ENCODE measurements around the gene SNRPA. TPM values are rescaled to one million over a fixed set of nuclear protein-coding genes. Genes with fewer than 3 reads are reported as not detected.
A peak's percentile ranks its signal among the peaks of the same experiment; 100 is the strongest.

SNRPA gene
- 114 TPM for polyA plus RNA-seq (2012; ENCODE audit: insufficient read length, low read depth)

DNA sequence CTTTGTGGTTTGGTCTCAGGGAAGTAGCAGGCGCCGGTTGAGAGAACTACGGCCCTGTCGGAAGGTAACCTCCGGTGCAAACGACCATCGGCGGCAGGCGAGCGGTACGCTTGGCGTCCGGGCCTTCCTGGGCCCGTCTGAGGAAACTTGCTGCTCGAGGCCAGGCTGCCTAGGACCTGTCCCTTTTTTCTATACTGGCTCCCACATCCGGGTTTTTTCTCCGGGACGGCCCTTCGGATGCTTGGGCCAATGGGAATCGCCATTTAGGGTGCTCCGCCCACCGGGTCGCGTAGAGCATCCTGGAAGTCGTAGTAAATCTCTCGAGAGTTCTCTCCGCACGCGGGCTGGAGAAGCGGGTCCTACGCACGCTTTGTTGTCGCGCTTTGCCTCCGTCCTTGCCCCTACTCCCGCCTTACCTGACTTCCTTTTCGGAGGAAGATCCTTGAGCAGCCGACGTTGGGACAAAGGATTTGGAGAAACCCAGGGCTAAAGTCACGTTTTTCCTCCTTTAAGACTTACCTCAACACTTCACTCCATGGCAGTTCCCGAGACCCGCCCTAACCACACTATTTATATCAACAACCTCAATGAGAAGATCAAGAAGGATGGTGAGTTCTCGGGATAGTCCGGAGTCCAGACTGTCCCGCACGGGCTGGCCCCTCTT lies at the start of gene SNRPA:
TSS of gene SNRPA (plus strand) at position 330 of the 664 bp plus-strand sequence. CDS start at position 536, 206 bp downstream.
- no peak for TF ChIP-seq FOXP2 (optimal IDR thresholded peaks at IDR 0.05; ENCODE audit: borderline replicate concordance, extremely low read depth, extremely low read length, insufficient read depth)
- peak; percentile 77; the same call in 1 of the 2 replicates for TF ChIP-seq SIN3A (IDR thresholded peaks at IDR 0.05; ENCODE audit: borderline replicate concordance, insufficient read depth, low read length)
- peak; percentile 91 for TF ChIP-seq POLR2AphosphoS5 (IDR thresholded peaks at IDR 0.05; ENCODE audit: low read depth, low read length)
- peak; percentile 68; the same call in 1 of the 2 replicates for TF ChIP-seq TAF1 (IDR thresholded peaks at IDR 0.05; ENCODE audit: borderline replicate concordance, insufficient read depth, low read length)

DNA sequence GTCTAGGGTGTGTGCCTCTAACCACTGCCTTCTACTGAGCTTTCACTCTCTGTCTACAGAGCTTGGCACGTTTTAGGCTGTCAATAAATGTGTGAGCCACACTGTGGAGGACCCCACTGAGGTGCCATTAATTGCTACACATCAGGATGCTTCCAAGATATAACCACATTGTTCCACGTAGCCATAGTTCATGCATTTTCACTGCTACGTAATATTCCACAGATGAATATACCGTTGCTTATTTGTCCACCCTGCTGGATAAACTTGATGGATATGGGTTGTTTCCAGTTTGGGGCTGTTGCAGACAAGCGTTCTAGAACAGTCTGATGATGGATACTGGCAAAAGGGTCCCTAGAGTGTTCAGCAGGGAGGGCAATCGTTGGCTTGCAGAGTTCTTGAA lies 49.2 kb upstream of the SNRPA start:
- TF ChIP-seq FOXP2 (optimal IDR thresholded peaks at IDR 0.05; ENCODE audit: borderline replicate concordance, extremely low read depth, extremely low read length, insufficient read depth): no peak
- no peak for TF ChIP-seq TAF1 (IDR thresholded peaks at IDR 0.05; ENCODE audit: borderline replicate concordance, insufficient read depth, low read length)
- TF ChIP-seq POLR2AphosphoS5 (IDR thresholded peaks at IDR 0.05; ENCODE audit: low read depth, low read length): no peak
- TF ChIP-seq, protein P1, sequence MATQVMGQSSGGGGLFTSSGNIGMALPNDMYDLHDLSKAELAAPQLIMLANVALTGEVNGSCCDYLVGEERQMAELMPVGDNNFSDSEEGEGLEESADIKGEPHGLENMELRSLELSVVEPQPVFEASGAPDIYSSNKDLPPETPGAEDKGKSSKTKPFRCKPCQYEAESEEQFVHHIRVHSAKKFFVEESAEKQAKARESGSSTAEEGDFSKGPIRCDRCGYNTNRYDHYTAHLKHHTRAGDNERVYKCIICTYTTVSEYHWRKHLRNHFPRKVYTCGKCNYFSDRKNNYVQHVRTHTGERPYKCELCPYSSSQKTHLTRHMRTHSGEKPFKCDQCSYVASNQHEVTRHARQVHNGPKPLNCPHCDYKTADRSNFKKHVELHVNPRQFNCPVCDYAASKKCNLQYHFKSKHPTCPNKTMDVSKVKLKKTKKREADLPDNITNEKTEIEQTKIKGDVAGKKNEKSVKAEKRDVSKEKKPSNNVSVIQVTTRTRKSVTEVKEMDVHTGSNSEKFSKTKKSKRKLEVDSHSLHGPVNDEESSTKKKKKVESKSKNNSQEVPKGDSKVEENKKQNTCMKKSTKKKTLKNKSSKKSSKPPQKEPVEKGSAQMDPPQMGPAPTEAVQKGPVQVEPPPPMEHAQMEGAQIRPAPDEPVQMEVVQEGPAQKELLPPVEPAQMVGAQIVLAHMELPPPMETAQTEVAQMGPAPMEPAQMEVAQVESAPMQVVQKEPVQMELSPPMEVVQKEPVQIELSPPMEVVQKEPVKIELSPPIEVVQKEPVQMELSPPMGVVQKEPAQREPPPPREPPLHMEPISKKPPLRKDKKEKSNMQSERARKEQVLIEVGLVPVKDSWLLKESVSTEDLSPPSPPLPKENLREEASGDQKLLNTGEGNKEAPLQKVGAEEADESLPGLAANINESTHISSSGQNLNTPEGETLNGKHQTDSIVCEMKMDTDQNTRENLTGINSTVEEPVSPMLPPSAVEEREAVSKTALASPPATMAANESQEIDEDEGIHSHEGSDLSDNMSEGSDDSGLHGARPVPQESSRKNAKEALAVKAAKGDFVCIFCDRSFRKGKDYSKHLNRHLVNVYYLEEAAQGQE (IDR thresholded peaks at IDR 0.05; ENCODE audit: insufficient read depth in 1 of 2, low read depth in 2 of 2, low read length in 2 of 2): no peak
- no peak for TF ChIP-seq SIN3A (IDR thresholded peaks at IDR 0.05; ENCODE audit: borderline replicate concordance, insufficient read depth, low read length)

DNA sequence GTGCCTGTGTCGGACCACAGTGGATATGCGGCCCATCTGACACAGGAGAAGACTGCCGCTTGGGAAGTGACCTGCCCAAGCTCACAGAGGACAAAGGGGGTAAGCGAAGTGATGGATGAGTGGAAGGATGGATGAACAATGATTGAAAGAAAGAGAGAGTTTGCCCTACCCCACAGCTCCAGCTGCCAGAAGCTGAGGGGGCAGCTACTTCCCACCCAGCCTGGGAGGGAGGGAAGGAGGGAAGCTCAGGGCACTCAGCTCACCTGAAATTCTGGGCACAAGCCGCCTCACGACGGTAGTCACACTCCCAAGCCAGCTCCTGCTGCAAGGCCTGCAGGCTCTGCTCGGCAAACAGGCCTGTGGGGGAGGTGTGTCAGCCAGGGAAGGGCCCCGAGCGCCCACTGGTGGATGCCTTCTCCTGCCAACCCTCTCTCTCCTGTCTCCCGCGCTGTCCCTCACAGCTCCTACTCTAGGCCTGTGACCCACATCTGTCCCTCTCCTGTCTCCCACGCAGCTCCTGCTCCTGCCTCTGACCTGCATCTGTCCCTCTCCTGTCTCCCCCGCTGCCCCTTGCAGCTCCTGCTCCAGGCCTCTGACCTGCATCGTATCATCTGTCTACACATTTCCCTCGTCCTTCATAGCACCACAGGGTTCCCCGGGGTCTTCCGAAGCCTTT lies 48.5 kb upstream of the SNRPA start:
- TF ChIP-seq FOXP2 (optimal IDR thresholded peaks at IDR 0.05; ENCODE audit: borderline replicate concordance, extremely low read depth, extremely low read length, insufficient read depth) (peak; percentile 66), SIN3A (IDR thresholded peaks at IDR 0.05; ENCODE audit: borderline replicate concordance, insufficient read depth, low read length) (no peak)
- TF ChIP-seq, protein P1 (IDR thresholded peaks at IDR 0.05; ENCODE audit: insufficient read depth in 1 of 2, low read depth in 2 of 2, low read length in 2 of 2): no peak

DNA sequence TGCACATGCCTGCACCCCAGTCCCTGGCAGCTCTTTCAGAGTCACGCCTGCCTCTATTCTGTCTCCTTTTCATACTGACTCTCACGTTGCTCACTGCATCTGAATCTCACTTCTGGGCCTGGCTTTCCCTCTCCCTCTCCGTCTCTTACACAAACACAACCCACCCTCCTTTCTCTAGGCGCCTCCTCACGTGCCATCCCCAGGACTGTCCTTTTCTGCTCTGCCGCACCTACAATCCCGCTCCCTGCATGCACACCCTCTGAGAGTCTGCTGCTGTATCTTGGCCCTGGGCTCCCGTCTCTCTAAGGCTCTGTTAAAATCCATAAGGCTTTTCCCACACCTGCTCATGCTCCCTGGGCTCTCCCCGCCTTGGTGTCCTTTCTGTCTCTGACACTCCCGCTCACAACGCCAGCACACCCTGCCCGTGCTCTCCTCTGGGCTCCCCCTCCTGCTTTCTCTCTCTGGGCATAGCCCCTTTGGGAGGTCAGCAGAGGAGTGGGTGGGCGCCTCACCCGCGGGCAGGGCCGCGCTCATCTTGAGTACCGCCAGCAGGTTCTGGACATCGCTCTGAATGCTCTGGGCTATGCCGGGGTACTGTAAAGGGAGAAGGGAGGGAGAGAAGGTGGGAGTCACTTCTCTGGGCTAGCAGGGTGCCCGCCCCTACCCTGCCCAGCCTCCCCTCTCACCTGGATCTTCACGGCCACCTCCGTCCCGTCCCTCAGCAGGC lies 47.8 kb upstream of the SNRPA start:
- TF ChIP-seq POLR2AphosphoS5 (IDR thresholded peaks at IDR 0.05; ENCODE audit: low read depth, low read length) (no peak), TAF1 (IDR thresholded peaks at IDR 0.05; ENCODE audit: borderline replicate concordance, insufficient read depth, low read length) (no peak), FOXP2 (optimal IDR thresholded peaks at IDR 0.05; ENCODE audit: borderline replicate concordance, extremely low read depth, extremely low read length, insufficient read depth) (no peak)

DNA sequence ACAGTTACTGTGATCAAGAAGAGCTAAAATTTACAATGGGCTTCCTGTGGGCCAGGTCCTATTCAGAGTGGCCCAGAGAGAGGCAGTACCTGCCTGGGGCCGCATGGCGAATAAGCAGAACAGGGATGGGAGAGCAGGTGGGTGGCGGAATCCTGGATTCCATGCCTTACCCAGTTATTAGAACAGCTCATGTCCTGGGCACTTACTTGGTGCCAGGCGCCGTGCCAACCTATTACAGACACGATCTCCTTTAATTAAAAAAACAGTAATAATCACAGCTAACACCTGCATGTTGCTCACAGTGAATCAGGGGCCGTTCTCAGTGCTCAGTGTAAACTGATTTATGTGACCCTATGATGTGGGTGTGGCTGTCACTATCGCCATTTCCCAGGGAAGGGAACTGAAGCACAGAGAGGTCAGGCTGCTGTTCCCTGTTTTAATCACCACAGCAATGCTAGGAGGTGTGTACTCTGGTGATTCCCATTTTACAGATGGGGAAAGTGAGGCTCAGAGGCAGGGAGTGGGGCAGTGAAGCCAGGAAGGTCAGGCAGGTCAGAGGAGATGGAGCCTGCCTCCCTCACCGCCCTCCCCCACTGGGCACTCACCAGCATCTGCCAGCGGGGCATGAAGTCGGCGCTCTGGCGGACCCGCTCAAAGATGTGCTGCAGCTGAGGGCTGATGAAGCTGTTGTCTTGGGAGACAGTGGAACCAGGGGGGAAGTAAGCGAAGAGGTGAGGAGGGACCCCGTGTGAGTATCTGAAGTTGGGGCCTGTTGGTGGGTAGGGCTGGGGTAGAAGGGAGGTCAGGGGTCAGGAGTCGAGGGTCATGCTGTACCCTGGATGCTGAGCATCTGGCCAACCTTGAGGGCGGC lies 46.3 kb upstream of the SNRPA start:
- TF ChIP-seq TAF1 (IDR thresholded peaks at IDR 0.05; ENCODE audit: borderline replicate concordance, insufficient read depth, low read length): no peak
- TF ChIP-seq SIN3A (IDR thresholded peaks at IDR 0.05; ENCODE audit: borderline replicate concordance, insufficient read depth, low read length): no peak
- no peak for TF ChIP-seq POLR2AphosphoS5 (IDR thresholded peaks at IDR 0.05; ENCODE audit: low read depth, low read length)

DNA sequence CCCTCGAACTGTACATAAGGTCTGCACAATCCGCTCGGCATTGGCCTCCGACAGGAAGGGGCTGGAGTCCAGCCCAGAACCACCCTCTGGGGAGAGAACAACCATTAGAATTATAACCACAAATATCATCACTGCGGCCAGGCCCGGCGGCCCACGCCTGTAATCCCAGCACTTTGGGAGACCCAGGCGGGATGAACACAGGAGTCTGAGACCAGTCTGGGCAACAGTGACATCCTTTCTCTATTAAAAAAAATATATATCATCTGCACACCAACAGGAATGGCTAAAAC lies 45.7 kb upstream of the SNRPA start:
- TF ChIP-seq, protein P1 (IDR thresholded peaks at IDR 0.05; ENCODE audit: insufficient read depth in 1 of 2, low read depth in 2 of 2, low read length in 2 of 2): no peak
- TF ChIP-seq TAF1 (IDR thresholded peaks at IDR 0.05; ENCODE audit: borderline replicate concordance, insufficient read depth, low read length): no peak
- TF ChIP-seq POLR2AphosphoS5 (IDR thresholded peaks at IDR 0.05; ENCODE audit: low read depth, low read length): no peak
- no peak for TF ChIP-seq SIN3A (IDR thresholded peaks at IDR 0.05; ENCODE audit: borderline replicate concordance, insufficient read depth, low read length)
- TF ChIP-seq FOXP2 (optimal IDR thresholded peaks at IDR 0.05; ENCODE audit: borderline replicate concordance, extremely low read depth, extremely low read length, insufficient read depth): no peak

Measured in PFSK-1 (cell line).